Left lung (tissue), 10 donors: ENCODE data around the gene TIAM2. TPM values are rescaled to one million over a fixed set of nuclear protein-coding genes. Genes with fewer than 3 reads are reported as not detected.

Experiments used
- ATAC-seq: fragments of 200-7000 bp; cut with Tn5 transposase; one replicate; pipeline ENCODE4 v1.9.1; 2020; ENCODE audit warnings: moderate library complexity
- DNase-seq, 4 donors: peaks; one replicate each; pipeline ENCODE4 v3.0.0-alpha.2; 2013 to 2020
- H3K27ac ChIP-seq, 2 donors: fragments of 200-600 bp; sonication (generic) in 1 of 2; one replicate each; pipeline versions ENCODE4 v1.5.0 to v1.8.0; 2020 to 2021
- H3K27me3 ChIP-seq, 2 donors: fragments of 200-600 bp; sonication (generic) in 1 of 2; one replicate each; pipeline versions ENCODE4 v1.5.0 to v1.8.0; 2020 to 2021
- H3K36me3 ChIP-seq, 2 donors: fragments of 200-600 bp; sonication (generic) in 1 of 2; one replicate each; pipeline versions ENCODE4 v1.5.0 to v1.8.0; 2020 to 2021
- H3K4me1 ChIP-seq, 2 donors: fragments of 200-600 bp; one replicate each; pipeline ENCODE4 v1.8.0; 2021
- H3K4me3 ChIP-seq, 2 donors: fragments of 200-600 bp; sonication (generic) in 1 of 2; one replicate each; pipeline versions ENCODE4 v1.5.0 to v1.8.0; 2020 to 2021; ENCODE audit warnings: mild to moderate bottlenecking in 1 of 2
- H3K9me3 ChIP-seq, 2 donors: fragments of 200-600 bp; sonication (generic) in 1 of 2; one replicate each; pipeline versions ENCODE4 v1.5.0 to v1.8.0; 2020 to 2021
- intact Hi-C, 2 donors: fragments of 100-400 bp; cut with DNase I; formaldehyde crosslinking; loops; one replicate each; pipeline versions ENCODE4 v1.11.2 to v1.14.2; 2022
- polyA plus RNA-seq, 6 donors: library from polyadenylated mRNA; unstranded; fragments of 120-200 nt; gene quantifications; one replicate each; pipeline ENCODE4 v1.2.1, GENCODE V29; 2013; ENCODE audit not compliant: insufficient read length in 6 of 6
- total RNA-seq, 2 donors: library from RNA; stranded (reverse); fragmentation: NEBNext Ultra II Directional; extraction: Animal tissue kit (Norgen Biotek cat#: 25700); gene quantifications; one replicate each; pipeline ENCODE4 v1.2.1, GENCODE V29; 2021
- TF ChIP-seq, protein P1 (sequence below), 2 donors: fragments of 200-600 bp; sonication (generic) in 1 of 2; IDR thresholded peaks; one replicate each; pipeline versions ENCODE4 v1.5.0 to v1.8.0; 2021; ENCODE audit warnings: antibody characterized with exemption in 2 of 2
- donor health status: DM: no; HTN: yes; CAD: no.
- donor health status: DM: no; HTN: no; CAD: no.

Gene TIAM2
- total and polyA plus RNA-seq, 8 donors: 6.9 to 25.0 (median 20.6) TPM

DNA sequence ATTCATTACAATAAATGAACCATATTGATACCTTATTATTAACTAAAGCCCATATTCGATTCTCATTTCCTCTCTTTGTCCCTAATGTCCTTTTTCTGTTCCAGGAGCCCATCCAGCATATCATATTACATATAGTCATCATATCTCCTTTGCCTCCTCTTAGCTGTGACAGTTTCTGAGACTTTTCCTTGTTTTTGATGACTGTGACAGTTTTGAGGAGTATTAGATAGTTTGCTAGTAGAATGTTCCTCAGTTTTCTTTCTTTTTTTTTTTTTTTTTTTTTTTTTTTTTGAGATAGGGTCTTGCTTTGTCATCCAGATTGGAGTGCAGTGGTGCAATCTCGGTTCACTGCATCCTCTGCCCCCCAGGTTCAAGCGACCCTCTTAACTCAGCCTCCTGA, 61.6 kb downstream of the TIAM2 start:
- Histone ChIP-seq H3K9me3 (no peaks in the 10 kb centered on the region), H3K36me3 (no peaks in the 10 kb centered on the region), H3K4me3 (no peak overlapping the region), H3K27me3 (no peaks in the 10 kb centered on the region), H3K4me1 (no peaks in the 10 kb centered on the region), H3K27ac (no peak overlapping the region)
- DNase-seq (no peak), ATAC-seq (no peak)
- TF ChIP-seq, protein P1, sequence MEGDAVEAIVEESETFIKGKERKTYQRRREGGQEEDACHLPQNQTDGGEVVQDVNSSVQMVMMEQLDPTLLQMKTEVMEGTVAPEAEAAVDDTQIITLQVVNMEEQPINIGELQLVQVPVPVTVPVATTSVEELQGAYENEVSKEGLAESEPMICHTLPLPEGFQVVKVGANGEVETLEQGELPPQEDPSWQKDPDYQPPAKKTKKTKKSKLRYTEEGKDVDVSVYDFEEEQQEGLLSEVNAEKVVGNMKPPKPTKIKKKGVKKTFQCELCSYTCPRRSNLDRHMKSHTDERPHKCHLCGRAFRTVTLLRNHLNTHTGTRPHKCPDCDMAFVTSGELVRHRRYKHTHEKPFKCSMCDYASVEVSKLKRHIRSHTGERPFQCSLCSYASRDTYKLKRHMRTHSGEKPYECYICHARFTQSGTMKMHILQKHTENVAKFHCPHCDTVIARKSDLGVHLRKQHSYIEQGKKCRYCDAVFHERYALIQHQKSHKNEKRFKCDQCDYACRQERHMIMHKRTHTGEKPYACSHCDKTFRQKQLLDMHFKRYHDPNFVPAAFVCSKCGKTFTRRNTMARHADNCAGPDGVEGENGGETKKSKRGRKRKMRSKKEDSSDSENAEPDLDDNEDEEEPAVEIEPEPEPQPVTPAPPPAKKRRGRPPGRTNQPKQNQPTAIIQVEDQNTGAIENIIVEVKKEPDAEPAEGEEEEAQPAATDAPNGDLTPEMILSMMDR (IDR thresholded peaks at IDR 0.05): no peak
- intact Hi-C loops: no loop called here

DNA sequence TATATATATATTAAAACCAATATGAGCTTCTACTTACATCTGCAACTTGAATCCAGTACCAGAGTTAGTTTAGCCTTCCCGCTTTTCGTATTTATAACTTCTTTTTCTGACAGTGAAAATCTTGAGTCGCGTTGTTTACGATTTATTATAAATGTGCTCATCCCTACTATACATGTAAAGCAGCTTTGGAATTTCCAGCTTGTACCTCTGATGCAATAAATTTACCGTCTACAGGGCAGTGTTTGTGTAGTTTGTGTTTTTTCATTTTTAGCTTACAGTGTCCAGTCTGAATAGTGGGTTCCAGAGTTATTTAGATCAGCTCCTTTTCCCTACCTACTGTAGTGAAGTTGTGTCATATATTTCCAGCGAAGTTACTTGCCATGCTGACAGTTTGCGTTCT, 66.3 kb downstream of the TIAM2 start:
- Histone ChIP-seq H3K36me3 (no peaks in the 10 kb centered on the region), H3K4me3 (no peak overlapping the region), H3K9me3 (peaks cover 0 to 3% of the 10 kb centered on the region in 2 donors), H3K27me3 (no peaks in the 10 kb centered on the region), H3K27ac (no peak overlapping the region), H3K4me1 (no peaks in the 10 kb centered on the region)
- intact Hi-C loops: no loop called here
- ATAC-seq (no peak), DNase-seq (no peak)
- TF ChIP-seq, protein P1 (IDR thresholded peaks at IDR 0.05): no peak

DNA sequence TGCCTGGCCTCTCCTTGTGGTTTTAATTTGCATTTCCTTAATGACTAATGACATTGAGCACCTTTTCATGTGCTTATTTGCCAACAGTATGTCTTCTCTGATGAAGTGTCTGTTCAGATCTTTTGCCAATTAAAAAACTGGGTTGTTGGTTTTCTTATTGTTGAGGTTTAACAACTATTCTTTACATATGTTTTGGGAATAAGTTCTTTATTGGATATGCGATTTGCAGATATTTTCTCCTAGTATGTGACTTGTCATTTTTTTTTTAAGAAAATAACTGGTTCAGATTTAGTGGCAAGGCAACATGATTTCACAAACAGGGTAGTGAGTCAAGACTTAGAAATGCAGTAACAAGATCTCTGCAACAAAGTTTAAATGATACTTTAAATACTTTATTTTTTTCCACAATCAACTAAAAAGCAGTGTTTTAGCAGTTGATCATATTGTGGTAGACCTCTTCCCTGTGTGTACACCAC, 67.8 kb downstream of the TIAM2 start:
- Histone ChIP-seq H3K27ac (no peak overlapping the region), H3K4me3 (no peak overlapping the region), H3K36me3 (no peaks in the 10 kb centered on the region), H3K9me3 (peaks cover 0 to 3% of the 10 kb centered on the region in 2 donors), H3K4me1 (no peaks in the 10 kb centered on the region), H3K27me3 (no peaks in the 10 kb centered on the region)
- TF ChIP-seq, protein P1 (IDR thresholded peaks at IDR 0.05): no peak
- no peak for DNase-seq
- peak; percentile 40 for ATAC-seq
- intact Hi-C loops: no loop called here

- Histone ChIP-seq H3K4me1 (no peaks in the 10 kb centered on the region), H3K27ac (no peak overlapping the region), H3K27me3 (no peaks in the 10 kb centered on the region), H3K36me3 (no peaks in the 10 kb centered on the region), H3K4me3 (no peak overlapping the region), H3K9me3 (peaks cover 0 to 3% of the 10 kb centered on the region in 2 donors)
- no peak for ATAC-seq
- TF ChIP-seq, protein P1 (IDR thresholded peaks at IDR 0.05): no peak
- intact Hi-C loops: no loop called here
- no peak for DNase-seq
Measured at GRCh38 chr6:155064303-155064702, 69.2 kb downstream of the TIAM2 start.

DNA sequence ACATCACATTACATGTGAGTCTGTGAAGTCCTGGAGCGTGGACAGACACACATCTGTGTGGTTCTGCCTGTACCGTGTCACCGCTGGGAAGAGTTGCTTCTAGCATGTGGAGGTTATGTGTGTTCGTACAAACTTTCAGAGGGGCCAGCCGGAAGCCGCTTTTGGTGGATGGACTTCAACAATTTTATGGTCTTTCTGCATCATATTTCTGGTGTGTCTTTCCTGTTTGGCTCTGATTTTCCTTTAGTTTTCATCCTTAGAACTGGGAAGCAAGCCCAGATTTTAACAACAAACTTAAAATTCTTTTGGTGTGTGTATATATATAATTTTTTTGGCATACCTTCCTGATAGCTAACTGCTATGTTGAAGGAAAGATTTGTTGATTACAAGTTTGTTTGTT, 71.2 kb downstream of the TIAM2 start:
- intact Hi-C loops: no loop called here
- DNase-seq: peak in 2 of 4 donors; percentile 46 to 58
- Histone ChIP-seq H3K27me3 (no peaks in the 10 kb centered on the region), H3K4me3 (no peak overlapping the region), H3K9me3 (peaks cover 0 to 3% of the 10 kb centered on the region in 2 donors), H3K36me3 (no peaks in the 10 kb centered on the region), H3K27ac (no peak overlapping the region), H3K4me1 (no peaks in the 10 kb centered on the region)
- ATAC-seq: no peak
- TF ChIP-seq, protein P1 (IDR thresholded peaks at IDR 0.05): no peak
